HCT116 (cell line): Measurements from ENCODE around the gene RYR2. TPM values are rescaled to one million over a fixed set of nuclear protein-coding genes. Genes with fewer than 3 reads are reported as not detected.

Experiments
- ATAC-seq: fragments of 200-7000 bp; cut with Tn5 transposase; 2 replicates; pipeline ENCODE4 v1.9.1; 2020; ENCODE audit warnings: mild to moderate bottlenecking, moderate library complexity
- BruUV-seq: library from RNA; stranded (reverse); fragments of 400-500 nt; replicated peaks from 2 replicates; lab custom pipeline; 2021; lab: Mats Ljungman, UMichigan
- CTCF ChIA-PET: fragments of 300-600 bp; sonication (Branson Sonifier 250); formaldehyde crosslinking; loops from one replicate; lab custom pipeline; 2021; ENCODE audit warnings: antibody characterized with exemption; lab: Charles Lee
- POLR2A ChIA-PET: fragments of 300-600, 350-600 bp; sonication (Branson Sonifier 250); formaldehyde crosslinking; loops from one replicate; lab custom pipeline; 2021; ENCODE audit warnings: antibody characterized with exemption; lab: Charles Lee
- RAD21 ChIA-PET, 2 experiments: fragments of 300-600 bp; sonication (Branson Sonifier 250); formaldehyde crosslinking; loops; one replicate each; lab custom pipeline; 2023; ENCODE audit warnings: low total read pairs in 2 of 2; ENCODE audit not compliant: uncharacterized antibody in 2 of 2, unreplicated experiment in 2 of 2, low non-redundant PET in 1 of 2; lab: Charles Lee
- DNase-seq: peaks from one replicate; pipeline ENCODE4 v3.0.0-alpha.2; 2010; ENCODE audit warnings: low read depth, low spot score
- H2AFZ ChIP-seq: fragments of 200-600 bp; shearing (Covaris generic), sonication (generic); 2 replicates; pipeline ENCODE4 v1.6.1; 2017; ENCODE audit warnings: low read depth, mixed run types, mixed read lengths, antibody characterized with exemption, low read length; ENCODE audit not compliant: poor library complexity, severe bottlenecking
- H3K27ac ChIP-seq: 2 replicates; pipeline ENCODE4 v1.5.1; 2012; ENCODE audit warnings: low read depth, low read length
- H3K27me3 ChIP-seq: fragments of 200-600 bp; sonication (generic); 2 replicates; pipeline ENCODE4 v1.6.1; 2016; ENCODE audit warnings: mixed run types, low read length, mixed read lengths; ENCODE audit not compliant: insufficient read depth
- H3K36me3 ChIP-seq, 2 experiments: fragments of 200-500 bp in 1 of 2; fragments of 200-600 bp in 1 of 2; sonication (Bioruptor generic) in 1 of 2; sonication (generic) in 1 of 2; 2 replicates each; pipeline versions ENCODE4 v1.5.1 to v1.6.1; 2014 to 2016; ENCODE audit warnings: low read length in 2 of 2, inconsistent platforms in 1 of 2, mixed read lengths in 1 of 2, mixed run types in 1 of 2; ENCODE audit not compliant: insufficient read depth in 2 of 2, control insufficient read depth in 1 of 2
- H3K4me1 ChIP-seq, 2 experiments: fragments of 200-600 bp in 1 of 2; sonication (generic) in 1 of 2; 2 replicates each; pipeline versions ENCODE4 v1.5.1 to v1.6.1; 2012 to 2017; ENCODE audit warnings: low read length in 2 of 2, inconsistent platforms in 1 of 2, mild to moderate bottlenecking in 1 of 2, mixed read lengths in 1 of 2, mixed run types in 1 of 2, moderate library complexity in 1 of 2; ENCODE audit not compliant: insufficient read depth in 2 of 2, control insufficient read depth in 1 of 2
- H3K4me2 ChIP-seq: fragments of 200-600 bp; sonication (generic); 2 replicates; pipeline ENCODE4 v1.6.1; 2017; ENCODE audit warnings: mixed run types, low read length, mixed read lengths
- H3K4me3 ChIP-seq, 2 experiments: fragments of 200-600 bp in 1 of 2; sonication (generic) in 1 of 2; replicated peaks in 1 of 2; 2 replicates each; pipeline ENCODE4 v1.5.1; 2011 to 2016; ENCODE audit warnings: low read length in 2 of 2, control low read depth in 1 of 2, low read depth in 1 of 2, mild to moderate bottlenecking in 1 of 2, mixed read lengths in 1 of 2, mixed run types in 1 of 2
- H3K79me2 ChIP-seq: fragments of 200-600 bp; sonication (generic); 2 replicates; pipeline ENCODE4 v1.6.1; 2017; ENCODE audit warnings: mild to moderate bottlenecking, mixed run types, low read length, moderate library complexity, mixed read lengths; ENCODE audit not compliant: insufficient read depth
- H3K9ac ChIP-seq: fragments of 200-600 bp; sonication (generic); 2 replicates; pipeline ENCODE4 v1.6.1; 2016; ENCODE audit warnings: low read length, mixed read lengths
- H3K9me2 ChIP-seq: fragments of 200-600 bp; sonication (generic), shearing (Covaris generic); 2 replicates; pipeline ENCODE4 v1.6.1; 2017; ENCODE audit warnings: mixed run types, mild to moderate bottlenecking, moderate library complexity; ENCODE audit not compliant: insufficient read depth
- H3K9me3 ChIP-seq, 2 experiments: fragments of 200-500 bp in 1 of 2; fragments of 200-600 bp in 1 of 2; sonication (Bioruptor generic) in 1 of 2; sonication (generic) in 1 of 2; 2 replicates each; pipeline ENCODE4 v1.6.1; 2014 to 2017; ENCODE audit warnings: low read length in 2 of 2, mixed read lengths in 2 of 2, inconsistent platforms in 1 of 2, low read depth in 1 of 2, mild to moderate bottlenecking in 1 of 2, mixed run types in 1 of 2, moderate library complexity in 1 of 2; ENCODE audit not compliant: control insufficient read depth in 1 of 2, insufficient read depth in 1 of 2
- H4K20me1 ChIP-seq: fragments of 200-600 bp; sonication (generic), shearing (Covaris generic); 2 replicates; pipeline ENCODE4 v1.6.1; 2017; ENCODE audit warnings: mixed run types, mild to moderate bottlenecking, moderate library complexity; ENCODE audit not compliant: insufficient read depth
- CBX3 ChIP-seq: IDR thresholded peaks from 2 replicates; pipeline ENCODE4 v1.6.1; 2012; ENCODE audit warnings: low read depth
- EGR1 ChIP-seq: IDR thresholded peaks from 2 replicates; pipeline ENCODE4 v1.6.1; 2012; ENCODE audit warnings: low read depth
- EZH2 ChIP-seq: fragments of 200-600 bp; sonication (generic); IDR thresholded peaks from 2 replicates; pipeline ENCODE4 v1.6.1; 2017; ENCODE audit warnings: antibody characterized with exemption, mixed run types
- EZH2phosphoT487 ChIP-seq: fragments of 200-600 bp; IDR thresholded peaks from 2 replicates; pipeline ENCODE4 v1.6.1; 2018; ENCODE audit warnings: antibody characterized with exemption, borderline replicate concordance
- POLR2A ChIP-seq: IDR thresholded peaks from 2 replicates; pipeline ENCODE4 v1.7.0; 2011; ENCODE audit warnings: borderline replicate concordance; ENCODE audit not compliant: insufficient read depth, insufficient read length; ENCODE audit errors: extremely low read depth
- RAD21 ChIP-seq: IDR thresholded peaks from 2 replicates; pipeline ENCODE4 v1.6.1; 2012; ENCODE audit warnings: low read depth, mild to moderate bottlenecking
- SIN3A ChIP-seq: IDR thresholded peaks from 2 replicates; pipeline ENCODE4 v1.6.1; 2012; ENCODE audit warnings: low read depth
- SRF ChIP-seq: IDR thresholded peaks from 2 replicates; pipeline ENCODE4 v1.6.1; 2012; ENCODE audit warnings: low read depth
- YY1 ChIP-seq: IDR thresholded peaks from 2 replicates; pipeline ENCODE4 v1.6.1; 2011; ENCODE audit warnings: low read length, low read depth, moderate library complexity, mild to moderate bottlenecking; ENCODE audit not compliant: insufficient replicate concordance; ENCODE audit errors: extremely low read depth
- ZNF274 ChIP-seq: fragments of 200-500 bp; sonication (Bioruptor generic); IDR thresholded peaks from 2 replicates; pipeline ENCODE4 v1.6.1; 2014; ENCODE audit warnings: mild to moderate bottlenecking, low read depth, low read length, inconsistent platforms
- intact Hi-C: fragments of 100-400 bp; cut with micrococcal nuclease; formaldehyde crosslinking; loops from 2 replicates; pipeline ENCODE4 v1.10.0; 2022
- total RNA-seq: library from RNA; stranded (reverse); gene quantifications from one replicate; pipeline ENCODE4 v1.2.1, GENCODE V29; 2021; ENCODE audit not compliant: unreplicated experiment
- TF ChIP-seq, protein P1 (sequence below): IDR thresholded peaks from 2 replicates; pipeline ENCODE4 v1.6.1; 2012
- TF ChIP-seq, protein P2 (sequence below): IDR thresholded peaks from 2 replicates; pipeline ENCODE4 v1.6.1; 2012; ENCODE audit warnings: low read depth
- TF ChIP-seq, protein P3 (sequence below), 3 experiments: fragments of 200-600 bp in 1 of 3; sonication (generic) in 1 of 3; IDR thresholded peaks in 2 of 3; conservative IDR thresholded peaks in 1 of 3; 2 replicates each; pipeline ENCODE4 v1.5.1; 2012 to 2017; ENCODE audit warnings: low read depth in 2 of 3, low read length in 2 of 3, antibody characterized with exemption in 1 of 3, borderline replicate concordance in 1 of 3, control low read depth in 1 of 3, mild to moderate bottlenecking in 1 of 3, mixed read lengths in 1 of 3, mixed run types in 1 of 3, moderate library complexity in 1 of 3; ENCODE audit not compliant: insufficient read depth in 1 of 3

RYR2 gene
- total RNA-seq, 1 experiment from 2014 or later: 0.02 TPM

DNA sequence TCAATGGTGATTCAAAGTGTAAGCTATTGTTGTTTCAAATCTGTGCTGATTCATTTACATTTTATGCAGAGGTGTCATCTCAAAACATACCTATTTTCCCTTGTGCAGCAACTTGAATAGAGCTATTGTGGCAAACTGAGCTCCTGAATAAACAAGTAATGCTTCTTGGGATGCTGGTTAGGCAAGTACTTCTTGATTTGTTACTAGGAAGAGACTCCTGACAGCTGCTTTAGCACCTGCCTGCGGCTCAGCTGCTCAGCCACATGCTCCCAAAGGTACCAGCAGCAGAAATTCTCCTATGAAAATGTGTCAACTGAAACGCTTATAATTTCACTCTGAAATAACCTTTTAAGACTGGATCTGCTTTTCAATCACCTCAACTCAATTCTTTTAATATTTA lies 352.3 kb downstream of the RYR2 start:
- Histone ChIP-seq H3K27me3 (no peaks in the 10 kb centered on the region), H3K4me2 (no peak overlapping the region), H3K9me2 (no peaks in the 10 kb centered on the region), H3K79me2 (no peaks in the 10 kb centered on the region), H3K36me3 (no peaks in the 10 kb centered on the region), H3K9ac (no peak overlapping the region), H3K9me3 (no peaks in the 10 kb centered on the region), H2AFZ (no peak overlapping the region), H3K27ac (no peak overlapping the region), H4K20me1 (no peaks in the 10 kb centered on the region), H3K4me1 (no peaks in the 10 kb centered on the region), H3K4me3 (no peak overlapping the region)
- ATAC-seq (no peak), DNase-seq (no peak)
- TF ChIP-seq RAD21 (no peak), POLR2A (no peak)
- TF ChIP-seq, protein P1, sequence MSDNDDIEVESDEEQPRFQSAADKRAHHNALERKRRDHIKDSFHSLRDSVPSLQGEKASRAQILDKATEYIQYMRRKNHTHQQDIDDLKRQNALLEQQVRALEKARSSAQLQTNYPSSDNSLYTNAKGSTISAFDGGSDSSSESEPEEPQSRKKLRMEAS: no peak
- RAD21 ChIA-PET: no interaction called here
- BruUV-seq: no TSS peak
- CTCF ChIA-PET: no interaction called here
- intact Hi-C loops: no loop called here
- POLR2A ChIA-PET: no interaction called here

DNA sequence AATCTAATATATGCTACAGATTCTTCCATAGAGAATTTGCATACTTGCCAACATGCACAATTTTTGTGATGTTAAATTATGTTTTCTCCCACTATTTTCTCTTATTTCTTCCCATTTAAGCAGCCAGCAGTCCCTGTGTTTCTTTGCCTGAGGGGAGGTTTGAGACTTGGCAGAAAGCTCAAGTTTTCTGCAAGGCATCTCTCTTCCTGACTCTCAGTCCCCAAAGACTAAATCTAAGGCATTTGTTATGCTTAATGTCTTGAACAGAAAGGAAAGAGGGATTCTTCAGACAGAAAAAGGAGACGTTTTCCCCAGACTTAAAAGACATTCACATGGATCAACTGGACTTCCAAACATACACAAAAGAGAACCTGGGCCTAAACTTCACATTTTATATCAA lies 354.4 kb downstream of the RYR2 start:
- Histone ChIP-seq H2AFZ (no peak overlapping the region), H3K9ac (no peak overlapping the region), H3K9me3 (no peaks in the 10 kb centered on the region), H3K4me2 (no peak overlapping the region), H3K27me3 (no peaks in the 10 kb centered on the region), H3K36me3 (no peaks in the 10 kb centered on the region), H3K9me2 (no peaks in the 10 kb centered on the region), H3K79me2 (no peaks in the 10 kb centered on the region), H3K4me3 (no peak overlapping the region), H4K20me1 (no peaks in the 10 kb centered on the region), H3K27ac (no peak overlapping the region), H3K4me1 (no peaks in the 10 kb centered on the region)
- POLR2A ChIA-PET: no interaction called here
- BruUV-seq: no TSS peak
- RAD21 ChIA-PET: no interaction called here
- CTCF ChIA-PET: no interaction called here
- ATAC-seq (no peak), DNase-seq (no peak)
- intact Hi-C loops: no loop called here
- TF ChIP-seq CBX3 (no peak), RAD21 (no peak), SRF (no peak), EZH2phosphoT487 (no peak), EGR1 (no peak), YY1 (no peak), ZNF274 (no peak), SIN3A (no peak), EZH2 (no peak)
- TF ChIP-seq, protein P2, sequence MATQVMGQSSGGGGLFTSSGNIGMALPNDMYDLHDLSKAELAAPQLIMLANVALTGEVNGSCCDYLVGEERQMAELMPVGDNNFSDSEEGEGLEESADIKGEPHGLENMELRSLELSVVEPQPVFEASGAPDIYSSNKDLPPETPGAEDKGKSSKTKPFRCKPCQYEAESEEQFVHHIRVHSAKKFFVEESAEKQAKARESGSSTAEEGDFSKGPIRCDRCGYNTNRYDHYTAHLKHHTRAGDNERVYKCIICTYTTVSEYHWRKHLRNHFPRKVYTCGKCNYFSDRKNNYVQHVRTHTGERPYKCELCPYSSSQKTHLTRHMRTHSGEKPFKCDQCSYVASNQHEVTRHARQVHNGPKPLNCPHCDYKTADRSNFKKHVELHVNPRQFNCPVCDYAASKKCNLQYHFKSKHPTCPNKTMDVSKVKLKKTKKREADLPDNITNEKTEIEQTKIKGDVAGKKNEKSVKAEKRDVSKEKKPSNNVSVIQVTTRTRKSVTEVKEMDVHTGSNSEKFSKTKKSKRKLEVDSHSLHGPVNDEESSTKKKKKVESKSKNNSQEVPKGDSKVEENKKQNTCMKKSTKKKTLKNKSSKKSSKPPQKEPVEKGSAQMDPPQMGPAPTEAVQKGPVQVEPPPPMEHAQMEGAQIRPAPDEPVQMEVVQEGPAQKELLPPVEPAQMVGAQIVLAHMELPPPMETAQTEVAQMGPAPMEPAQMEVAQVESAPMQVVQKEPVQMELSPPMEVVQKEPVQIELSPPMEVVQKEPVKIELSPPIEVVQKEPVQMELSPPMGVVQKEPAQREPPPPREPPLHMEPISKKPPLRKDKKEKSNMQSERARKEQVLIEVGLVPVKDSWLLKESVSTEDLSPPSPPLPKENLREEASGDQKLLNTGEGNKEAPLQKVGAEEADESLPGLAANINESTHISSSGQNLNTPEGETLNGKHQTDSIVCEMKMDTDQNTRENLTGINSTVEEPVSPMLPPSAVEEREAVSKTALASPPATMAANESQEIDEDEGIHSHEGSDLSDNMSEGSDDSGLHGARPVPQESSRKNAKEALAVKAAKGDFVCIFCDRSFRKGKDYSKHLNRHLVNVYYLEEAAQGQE: no peak
- TF ChIP-seq, protein P3, sequence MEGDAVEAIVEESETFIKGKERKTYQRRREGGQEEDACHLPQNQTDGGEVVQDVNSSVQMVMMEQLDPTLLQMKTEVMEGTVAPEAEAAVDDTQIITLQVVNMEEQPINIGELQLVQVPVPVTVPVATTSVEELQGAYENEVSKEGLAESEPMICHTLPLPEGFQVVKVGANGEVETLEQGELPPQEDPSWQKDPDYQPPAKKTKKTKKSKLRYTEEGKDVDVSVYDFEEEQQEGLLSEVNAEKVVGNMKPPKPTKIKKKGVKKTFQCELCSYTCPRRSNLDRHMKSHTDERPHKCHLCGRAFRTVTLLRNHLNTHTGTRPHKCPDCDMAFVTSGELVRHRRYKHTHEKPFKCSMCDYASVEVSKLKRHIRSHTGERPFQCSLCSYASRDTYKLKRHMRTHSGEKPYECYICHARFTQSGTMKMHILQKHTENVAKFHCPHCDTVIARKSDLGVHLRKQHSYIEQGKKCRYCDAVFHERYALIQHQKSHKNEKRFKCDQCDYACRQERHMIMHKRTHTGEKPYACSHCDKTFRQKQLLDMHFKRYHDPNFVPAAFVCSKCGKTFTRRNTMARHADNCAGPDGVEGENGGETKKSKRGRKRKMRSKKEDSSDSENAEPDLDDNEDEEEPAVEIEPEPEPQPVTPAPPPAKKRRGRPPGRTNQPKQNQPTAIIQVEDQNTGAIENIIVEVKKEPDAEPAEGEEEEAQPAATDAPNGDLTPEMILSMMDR (IDR thresholded peaks at IDR 0.05 in 2 of 3, conservative IDR thresholded peaks at IDR 0.05 in 1 of 3; ENCODE audit: borderline replicate concordance in 1 of 3, insufficient read depth in 1 of 3, low read depth in 2 of 3, low read length in 2 of 3): no peak
